ENCODE measurements around the gene AIDA.

Gene AIDA

DNA sequence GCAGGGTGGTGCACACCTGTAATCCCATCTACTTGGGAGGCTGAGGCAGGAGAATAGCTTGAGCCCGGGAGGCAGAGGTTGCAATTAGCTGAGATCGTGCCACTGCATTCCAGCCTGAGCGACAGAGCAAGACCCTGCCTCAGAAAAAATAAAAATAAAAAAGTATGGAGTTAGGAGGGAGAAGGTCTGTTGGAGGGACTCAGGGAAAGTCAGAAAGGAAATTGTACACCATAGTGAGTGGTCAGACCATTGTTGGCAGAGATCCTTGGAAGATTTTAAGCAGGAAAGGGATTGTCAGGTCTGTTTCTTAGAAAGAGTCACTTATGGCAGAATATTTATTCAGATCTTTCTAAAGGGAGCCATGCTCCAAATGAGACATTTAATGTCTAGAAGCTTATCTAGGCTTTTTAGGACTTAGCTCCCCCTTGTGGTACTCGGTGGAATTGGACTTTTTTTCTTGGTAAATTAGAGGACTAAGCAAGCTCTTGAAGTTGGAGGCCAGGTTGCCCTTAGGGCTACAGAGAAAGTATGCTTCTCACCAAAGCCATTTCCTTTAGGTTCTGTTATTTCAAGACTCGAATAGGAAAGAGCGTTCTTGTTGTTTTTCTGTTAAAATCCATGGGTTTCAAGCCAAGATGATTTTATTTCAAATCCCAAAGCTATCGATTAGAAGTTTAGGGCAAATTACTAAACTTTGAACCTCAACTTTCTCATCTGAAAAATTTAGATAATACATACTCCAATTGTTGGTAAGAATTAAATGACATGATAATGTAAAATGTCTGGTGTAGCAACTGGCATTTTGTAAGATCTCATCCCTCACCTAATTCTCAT lies 77.9 kb downstream of the AIDA start:
- no peak for TF ChIP-seq EZH2 (IDR thresholded peaks at IDR 0.05; ENCODE audit: borderline replicate concordance, low read depth, low read length, severe bottlenecking)
- TF ChIP-seq, protein P1, sequence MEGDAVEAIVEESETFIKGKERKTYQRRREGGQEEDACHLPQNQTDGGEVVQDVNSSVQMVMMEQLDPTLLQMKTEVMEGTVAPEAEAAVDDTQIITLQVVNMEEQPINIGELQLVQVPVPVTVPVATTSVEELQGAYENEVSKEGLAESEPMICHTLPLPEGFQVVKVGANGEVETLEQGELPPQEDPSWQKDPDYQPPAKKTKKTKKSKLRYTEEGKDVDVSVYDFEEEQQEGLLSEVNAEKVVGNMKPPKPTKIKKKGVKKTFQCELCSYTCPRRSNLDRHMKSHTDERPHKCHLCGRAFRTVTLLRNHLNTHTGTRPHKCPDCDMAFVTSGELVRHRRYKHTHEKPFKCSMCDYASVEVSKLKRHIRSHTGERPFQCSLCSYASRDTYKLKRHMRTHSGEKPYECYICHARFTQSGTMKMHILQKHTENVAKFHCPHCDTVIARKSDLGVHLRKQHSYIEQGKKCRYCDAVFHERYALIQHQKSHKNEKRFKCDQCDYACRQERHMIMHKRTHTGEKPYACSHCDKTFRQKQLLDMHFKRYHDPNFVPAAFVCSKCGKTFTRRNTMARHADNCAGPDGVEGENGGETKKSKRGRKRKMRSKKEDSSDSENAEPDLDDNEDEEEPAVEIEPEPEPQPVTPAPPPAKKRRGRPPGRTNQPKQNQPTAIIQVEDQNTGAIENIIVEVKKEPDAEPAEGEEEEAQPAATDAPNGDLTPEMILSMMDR (IDR thresholded peaks at IDR 0.05; ENCODE audit: borderline replicate concordance, extremely low read depth, low read length, poor library complexity, severe bottlenecking), result peak; percentile 91
- peak; percentile 97 for ATAC-seq (ENCODE audit: insufficient read depth, low read depth)
- Histone ChIP-seq H3K79me2 (ENCODE audit: insufficient read depth, low read length) (no peaks in the 10 kb centered on the region), H2AFZ (ENCODE audit: low read depth, low read length) (no peak overlapping the region), H4K20me1 (ENCODE audit: insufficient read depth, low read length) (no peaks in the 10 kb centered on the region), H3K9ac (ENCODE audit: low read depth, low read length) (no peak overlapping the region), H3K4me3 (ENCODE audit: low read depth in 1 of 2, low read length in 2 of 2) (no peak overlapping the region), H3K27ac (ENCODE audit: low read length) (no peak overlapping the region), H3K36me3 (ENCODE audit: insufficient read depth, low read length) (peaks cover 80% of the 10 kb centered on the region), H3K27me3 (ENCODE audit: insufficient read depth, low read length, poor library complexity) (no peaks in the 10 kb centered on the region), H3K9me3 (ENCODE audit: insufficient read depth, low read length, severe bottlenecking) (no peaks in the 10 kb centered on the region), H3K4me1 (ENCODE audit: insufficient read depth, low read length) (no peaks in the 10 kb centered on the region), H3K4me2 (ENCODE audit: insufficient read depth, low read length) (no peak overlapping the region)
- peak; percentile 63 for DNase-seq

DNA sequence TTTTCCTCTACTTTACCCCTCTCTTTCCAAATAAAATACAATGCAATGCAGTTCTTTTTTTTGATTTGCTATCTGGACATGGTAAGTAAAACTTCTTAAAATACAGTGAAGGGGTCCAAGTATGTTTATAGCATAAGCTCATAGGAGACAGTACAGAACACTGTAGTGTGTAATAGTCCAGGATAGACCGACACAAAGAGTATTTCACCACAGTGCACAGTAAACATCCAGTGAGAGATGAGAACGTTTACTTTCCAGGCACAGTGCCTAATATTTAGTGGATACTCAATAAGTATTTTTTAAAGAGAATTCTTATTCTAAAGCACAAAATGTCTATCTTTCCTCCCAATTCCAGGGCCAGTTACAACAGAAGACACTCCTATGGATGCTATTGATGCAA lies 79.5 kb downstream of the AIDA start:
- Histone ChIP-seq H3K4me2 (ENCODE audit: insufficient read depth, low read length) (no peak overlapping the region), H3K4me3 (ENCODE audit: low read depth in 1 of 2, low read length in 2 of 2) (no peak overlapping the region), H3K27ac (ENCODE audit: low read length) (no peak overlapping the region), H4K20me1 (ENCODE audit: insufficient read depth, low read length) (no peaks in the 10 kb centered on the region), H2AFZ (ENCODE audit: low read depth, low read length) (no peak overlapping the region), H3K36me3 (ENCODE audit: insufficient read depth, low read length) (peaks cover 82% of the 10 kb centered on the region), H3K4me1 (ENCODE audit: insufficient read depth, low read length) (no peaks in the 10 kb centered on the region), H3K9ac (ENCODE audit: low read depth, low read length) (no peak overlapping the region), H3K9me3 (ENCODE audit: insufficient read depth, low read length, severe bottlenecking) (no peaks in the 10 kb centered on the region), H3K79me2 (ENCODE audit: insufficient read depth, low read length) (no peaks in the 10 kb centered on the region), H3K27me3 (ENCODE audit: insufficient read depth, low read length, poor library complexity) (no peaks in the 10 kb centered on the region)
- DNase-seq (no peak), ATAC-seq (ENCODE audit: insufficient read depth, low read depth) (no peak)
- no peak for TF ChIP-seq EZH2 (IDR thresholded peaks at IDR 0.05; ENCODE audit: borderline replicate concordance, low read depth, low read length, severe bottlenecking)
- TF ChIP-seq, protein P1 (IDR thresholded peaks at IDR 0.05; ENCODE audit: borderline replicate concordance, extremely low read depth, low read length, poor library complexity, severe bottlenecking), result no peak

DNA sequence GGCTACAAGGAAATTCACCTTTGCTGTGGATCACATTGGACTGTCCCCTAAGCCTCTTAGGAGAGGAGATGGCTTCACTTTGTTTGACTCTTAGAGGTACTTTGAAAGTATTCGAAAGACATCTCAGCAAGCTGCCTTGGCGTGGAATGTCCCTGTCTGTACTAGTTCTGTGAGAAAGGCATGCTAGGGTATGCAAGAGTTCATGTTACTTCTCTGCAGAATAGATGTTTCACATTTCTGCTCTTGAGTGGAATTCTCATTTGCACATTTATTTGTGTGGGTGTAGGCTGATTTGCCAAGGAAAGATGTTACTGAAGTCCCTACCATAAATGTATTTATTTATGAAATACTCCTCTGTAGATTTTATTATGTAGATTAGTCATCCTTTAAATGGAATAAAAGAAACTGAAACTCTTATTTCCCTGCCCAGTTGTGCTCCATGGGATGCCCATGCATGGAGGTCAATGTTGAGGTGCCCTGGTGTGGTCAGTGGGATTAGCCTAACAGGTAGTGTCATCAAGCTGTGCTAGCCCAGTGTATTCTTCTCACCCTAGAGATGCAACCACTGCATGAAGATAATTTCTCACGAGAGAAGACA lies 80.6 kb downstream of the AIDA start:
- Histone ChIP-seq H4K20me1 (ENCODE audit: insufficient read depth, low read length) (no peaks in the 10 kb centered on the region), H3K9me3 (ENCODE audit: insufficient read depth, low read length, severe bottlenecking) (no peaks in the 10 kb centered on the region), H3K4me1 (ENCODE audit: insufficient read depth, low read length) (no peaks in the 10 kb centered on the region), H3K27ac (ENCODE audit: low read length) (no peak overlapping the region), H2AFZ (ENCODE audit: low read depth, low read length) (no peak overlapping the region), H3K4me2 (ENCODE audit: insufficient read depth, low read length) (no peak overlapping the region), H3K9ac (ENCODE audit: low read depth, low read length) (no peak overlapping the region), H3K4me3 (ENCODE audit: low read depth in 1 of 2, low read length in 2 of 2) (no peak overlapping the region), H3K79me2 (ENCODE audit: insufficient read depth, low read length) (no peaks in the 10 kb centered on the region), H3K36me3 (ENCODE audit: insufficient read depth, low read length) (peaks cover 87% of the 10 kb centered on the region), H3K27me3 (ENCODE audit: insufficient read depth, low read length, poor library complexity) (no peaks in the 10 kb centered on the region)
- no peak for ATAC-seq (ENCODE audit: insufficient read depth, low read depth)
- TF ChIP-seq, protein P1 (IDR thresholded peaks at IDR 0.05; ENCODE audit: borderline replicate concordance, extremely low read depth, low read length, poor library complexity, severe bottlenecking), result no peak
- no peak for TF ChIP-seq EZH2 (IDR thresholded peaks at IDR 0.05; ENCODE audit: borderline replicate concordance, low read depth, low read length, severe bottlenecking)
- DNase-seq, result no peak

Data from DND-41 (cell line).